ENCODE data around the gene MTMR12. TPM values are rescaled to one million over a fixed set of nuclear protein-coding genes. Genes with fewer than 3 reads are reported as not detected.
"Not testable (repeated sequence)": the region's sequence is repeated elsewhere in the genome, so short reads cannot be mapped to it uniquely, and the experiment has no call there.

Gene MTMR12
- total and polyA plus RNA-seq, 12 donors: 5.4 to 27.2 (median 19.2) TPM

DNA sequence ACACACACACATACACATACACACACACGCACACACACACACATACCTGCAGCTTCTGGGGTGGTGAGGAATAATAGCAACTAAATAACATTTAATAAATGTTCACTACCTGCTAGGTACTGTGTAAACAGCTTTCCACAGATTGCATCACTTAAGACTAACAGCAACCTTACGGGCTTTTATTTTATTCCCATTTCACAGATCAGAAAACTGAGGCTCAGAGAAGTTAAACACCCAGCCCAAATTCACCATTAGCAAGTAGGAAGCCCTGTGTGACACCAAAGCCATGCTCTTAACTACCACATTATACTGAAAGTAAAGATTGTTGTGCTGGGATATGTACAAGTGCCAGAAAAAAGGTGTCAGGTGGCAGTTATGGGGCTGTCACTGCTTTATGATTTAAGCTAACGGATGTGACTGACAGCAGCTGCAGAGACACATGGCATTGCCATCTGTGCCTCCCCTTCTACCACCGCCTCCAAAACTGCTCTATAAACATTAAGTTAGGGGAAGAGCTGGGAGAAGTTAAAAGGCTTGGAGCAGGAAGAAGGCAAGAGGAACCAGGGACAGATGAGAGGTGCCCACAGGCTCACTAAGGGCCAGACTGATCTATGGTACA lies 13.6 kb downstream of the MTMR12 start:
- H3K4me3 ChIP-seq: no peak overlapping the region
- H3K27ac ChIP-seq: no peak overlapping the region
- TF ChIP-seq, protein P1, sequence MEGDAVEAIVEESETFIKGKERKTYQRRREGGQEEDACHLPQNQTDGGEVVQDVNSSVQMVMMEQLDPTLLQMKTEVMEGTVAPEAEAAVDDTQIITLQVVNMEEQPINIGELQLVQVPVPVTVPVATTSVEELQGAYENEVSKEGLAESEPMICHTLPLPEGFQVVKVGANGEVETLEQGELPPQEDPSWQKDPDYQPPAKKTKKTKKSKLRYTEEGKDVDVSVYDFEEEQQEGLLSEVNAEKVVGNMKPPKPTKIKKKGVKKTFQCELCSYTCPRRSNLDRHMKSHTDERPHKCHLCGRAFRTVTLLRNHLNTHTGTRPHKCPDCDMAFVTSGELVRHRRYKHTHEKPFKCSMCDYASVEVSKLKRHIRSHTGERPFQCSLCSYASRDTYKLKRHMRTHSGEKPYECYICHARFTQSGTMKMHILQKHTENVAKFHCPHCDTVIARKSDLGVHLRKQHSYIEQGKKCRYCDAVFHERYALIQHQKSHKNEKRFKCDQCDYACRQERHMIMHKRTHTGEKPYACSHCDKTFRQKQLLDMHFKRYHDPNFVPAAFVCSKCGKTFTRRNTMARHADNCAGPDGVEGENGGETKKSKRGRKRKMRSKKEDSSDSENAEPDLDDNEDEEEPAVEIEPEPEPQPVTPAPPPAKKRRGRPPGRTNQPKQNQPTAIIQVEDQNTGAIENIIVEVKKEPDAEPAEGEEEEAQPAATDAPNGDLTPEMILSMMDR (IDR thresholded peaks at IDR 0.05): no peak
- H3K36me3 ChIP-seq: peaks cover 0 to 35% (median 8%) of the 10 kb centered on the region in 9 donors
- H3K9me3 ChIP-seq: no peaks in the 10 kb centered on the region
- intact Hi-C loops (cut with DNase I): no loop called here
- peaks cover 0 to 64% (median 28%) of the 10 kb centered on the region in 9 donors for H3K4me1 ChIP-seq
- no peaks in the 10 kb centered on the region for H3K27me3 ChIP-seq
- DNase-seq: no peak
- ATAC-seq: no peak
- 88% methylated on average over 4 of the region's 4 CpGs for WGBS, 2 donors

DNA sequence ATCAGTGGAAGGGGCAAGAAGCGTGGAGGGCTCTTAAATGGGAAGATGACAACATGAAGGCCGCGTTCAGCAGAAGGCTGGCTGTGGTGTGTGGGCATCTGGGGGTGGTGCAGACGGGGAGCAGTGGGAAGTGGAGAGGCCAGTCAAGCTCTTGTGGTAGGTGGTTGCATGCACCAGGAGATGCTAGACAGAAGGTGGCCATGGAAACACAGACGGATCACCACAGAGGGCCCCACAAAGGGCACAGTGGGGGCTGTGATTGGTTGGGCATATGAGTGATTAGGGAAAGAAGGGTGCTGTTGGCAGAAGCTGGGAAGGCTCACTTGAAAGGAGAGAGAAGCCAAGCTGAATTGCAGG lies 14.7 kb downstream of the MTMR12 start:
- Histone ChIP-seq H3K9me3 (no peaks in the 10 kb centered on the region), H3K4me1 (peaks cover 0 to 61% (median 27%) of the 10 kb centered on the region in 9 donors), H3K27me3 (no peaks in the 10 kb centered on the region), H3K27ac (peak overlapping the region in 3 of 10 donors; percentile 5 to 31 (median 6)), H3K4me3 (no peak overlapping the region), H3K36me3 (peaks cover 0 to 45% (median 8%) of the 10 kb centered on the region in 9 donors)
- DNase-seq: no peak
- peak in 2 of 8 donors; percentile 24 to 28 for ATAC-seq
- TF ChIP-seq, protein P1 (IDR thresholded peaks at IDR 0.05): no peak
- intact Hi-C loops (cut with DNase I): no loop called here
- WGBS, 2 donors: 75 to 85% methylated on average over 5 of the region's 5 CpGs

DNA sequence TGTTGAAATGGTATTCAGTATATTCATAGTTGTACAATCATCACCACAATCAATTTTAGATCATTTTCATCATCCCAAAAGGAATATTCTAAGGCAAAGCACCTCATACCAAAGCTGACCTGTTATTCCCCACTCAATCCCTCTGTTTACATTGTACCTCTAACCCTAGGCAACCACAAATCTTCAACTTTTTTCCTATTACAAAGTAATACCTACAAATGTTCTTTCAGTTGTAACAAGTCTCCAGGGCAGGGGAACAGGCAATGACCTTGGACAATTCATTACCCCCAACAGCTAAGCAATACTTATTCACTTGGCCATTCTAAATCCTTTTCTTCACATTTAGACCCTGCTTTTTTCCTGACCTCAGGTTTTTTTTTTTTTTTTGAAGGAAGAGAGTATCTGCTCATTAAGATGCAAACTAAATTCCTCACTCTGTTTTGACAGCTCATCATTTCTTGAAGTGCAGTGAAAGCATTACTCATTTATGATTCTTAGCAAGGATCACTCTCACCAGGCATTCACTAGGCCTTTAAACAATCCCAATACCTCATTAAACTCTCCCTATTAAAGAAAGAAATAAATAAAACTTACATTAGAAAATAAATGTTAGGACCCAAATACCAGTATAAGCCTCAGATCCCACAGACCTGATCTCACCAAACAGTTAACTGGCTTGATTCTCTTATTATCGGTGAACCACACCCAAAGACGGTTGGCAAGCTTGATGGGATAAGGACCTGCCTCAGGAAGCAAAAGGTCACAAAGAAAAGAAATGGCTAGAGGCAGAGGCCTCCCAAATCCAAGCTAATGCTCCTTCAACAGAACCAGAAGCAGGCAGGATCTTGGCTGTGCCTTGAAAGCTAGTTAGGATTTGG lies 15.3 kb downstream of the MTMR12 start:
- intact Hi-C loops (cut with DNase I): no loop called here
- ATAC-seq (peak in 2 of 8 donors; percentile 19 to 21), DNase-seq (no peak)
- H3K27ac ChIP-seq: peak overlapping the region in 3 of 10 donors; percentile 5 to 31 (median 6)
- no peaks in the 10 kb centered on the region for H3K27me3 ChIP-seq
- H3K9me3 ChIP-seq: no peaks in the 10 kb centered on the region
- 29 to 37% methylated on average over 2 of the region's 2 CpGs for WGBS, 2 donors
- H3K4me1 ChIP-seq: peaks cover 0 to 55% (median 27%) of the 10 kb centered on the region in 9 donors
- no peak overlapping the region for H3K4me3 ChIP-seq
- TF ChIP-seq, protein P1 (IDR thresholded peaks at IDR 0.05): no peak
- H3K36me3 ChIP-seq: peaks cover 0 to 47% (median 8%) of the 10 kb centered on the region in 9 donors

DNA sequence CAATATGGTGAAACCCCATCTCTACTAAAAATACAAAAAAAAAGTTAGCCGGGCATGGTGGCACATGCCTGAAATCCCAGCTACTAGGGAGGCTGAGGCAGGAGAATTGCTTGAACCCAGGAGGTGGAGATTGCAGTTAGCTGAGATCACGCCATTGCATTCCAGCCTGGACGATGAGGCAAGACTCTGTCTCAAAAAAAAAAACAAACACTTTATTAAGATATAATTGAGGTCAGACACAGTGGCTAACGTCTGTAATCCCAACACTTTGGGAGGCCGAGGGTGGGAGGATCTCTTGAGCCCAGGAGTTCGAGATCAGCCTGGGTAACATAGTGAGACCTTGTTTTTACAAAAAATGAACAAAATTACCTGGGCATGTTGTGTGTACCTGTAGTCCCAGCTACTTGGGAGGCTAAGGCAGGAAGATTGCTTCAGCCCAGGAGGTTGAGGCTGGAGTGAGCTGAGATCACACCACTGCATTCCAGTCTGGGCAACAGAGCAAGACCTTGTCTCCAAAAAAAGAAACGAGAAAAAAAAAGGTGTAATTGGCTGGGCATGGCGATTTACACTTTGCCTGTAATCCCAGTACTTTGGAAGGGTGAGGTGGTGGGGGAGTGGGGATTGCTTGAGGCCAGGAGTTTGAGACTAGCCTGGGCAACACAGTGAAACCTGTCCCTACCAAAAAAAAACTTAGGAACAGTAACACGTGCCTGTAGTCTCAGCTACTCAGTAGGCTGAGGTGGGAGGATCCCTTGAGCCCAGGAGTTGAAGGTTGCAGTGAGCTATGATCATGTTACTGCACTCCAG lies 16.6 kb downstream of the MTMR12 start:
- H3K27ac ChIP-seq, ATAC-seq, H3K9me3 ChIP-seq, H3K4me3 ChIP-seq, DNase-seq, H3K27me3 ChIP-seq: not testable (repeated sequence)
- intact Hi-C loops (cut with DNase I): loop anchor here in 1 of 10 donors (2.0 kb wide), 1 partner anchor 45 kb away; no protein-coding TSS in a partner anchor
- Histone ChIP-seq H3K4me1 (peaks cover 0 to 53% (median 23%) of the 10 kb centered on the region in 9 donors), H3K36me3 (peaks cover 0 to 58% (median 8%) of the 10 kb centered on the region in 9 donors)
- WGBS, 2 donors: 71 to 75% methylated on average over 9 of the region's 9 CpGs
